ENCODE measurements around the gene RHOT2. TPM values are rescaled to one million over a fixed set of nuclear protein-coding genes. Genes with fewer than 3 reads are reported as not detected.
A peak's percentile ranks its signal among the peaks of the same experiment; 100 is the strongest.

Gene RHOT2
- total RNA-seq, 4 donors from 2014 or later: 36.1 to 86.7 (median 58.7) TPM

DNA sequence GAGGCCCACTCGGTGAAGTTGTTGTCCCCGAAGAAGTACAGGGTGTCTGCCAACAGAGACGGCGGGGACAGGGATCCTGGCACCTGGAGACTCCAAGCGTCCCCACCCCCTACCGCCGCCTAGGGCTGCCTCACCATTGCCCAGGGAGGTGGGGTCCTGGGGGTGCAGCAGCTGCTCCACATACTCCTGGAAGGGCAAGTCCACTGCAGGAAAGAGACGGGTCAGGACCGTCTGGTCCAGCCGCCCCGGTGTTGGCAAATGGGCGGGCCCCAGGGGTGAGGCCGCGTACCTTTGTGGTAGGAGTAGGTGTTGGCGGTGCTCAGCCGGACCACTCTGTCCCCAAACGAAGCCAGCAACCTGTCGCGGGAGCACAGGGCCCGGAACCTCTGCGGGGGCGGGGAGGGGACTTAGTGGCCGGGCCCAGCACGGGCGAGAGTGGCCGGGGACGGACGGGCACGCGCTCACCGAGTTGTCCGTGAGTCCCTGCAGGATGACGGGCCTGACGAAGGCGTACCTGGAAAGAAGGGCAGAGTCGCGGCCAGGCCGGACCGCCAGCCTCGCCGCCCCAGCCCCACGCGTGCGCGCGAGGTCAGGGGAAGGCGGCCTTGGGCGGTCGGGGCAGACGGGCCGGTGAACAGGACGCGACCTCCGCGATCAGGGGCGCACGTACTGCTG is 15.6 kb downstream of the RHOT2 start:
- intact Hi-C loops (cut with DNase I; ENCODE audit: low total_unique reads): no loop called here
- TF ChIP-seq, protein P1, sequence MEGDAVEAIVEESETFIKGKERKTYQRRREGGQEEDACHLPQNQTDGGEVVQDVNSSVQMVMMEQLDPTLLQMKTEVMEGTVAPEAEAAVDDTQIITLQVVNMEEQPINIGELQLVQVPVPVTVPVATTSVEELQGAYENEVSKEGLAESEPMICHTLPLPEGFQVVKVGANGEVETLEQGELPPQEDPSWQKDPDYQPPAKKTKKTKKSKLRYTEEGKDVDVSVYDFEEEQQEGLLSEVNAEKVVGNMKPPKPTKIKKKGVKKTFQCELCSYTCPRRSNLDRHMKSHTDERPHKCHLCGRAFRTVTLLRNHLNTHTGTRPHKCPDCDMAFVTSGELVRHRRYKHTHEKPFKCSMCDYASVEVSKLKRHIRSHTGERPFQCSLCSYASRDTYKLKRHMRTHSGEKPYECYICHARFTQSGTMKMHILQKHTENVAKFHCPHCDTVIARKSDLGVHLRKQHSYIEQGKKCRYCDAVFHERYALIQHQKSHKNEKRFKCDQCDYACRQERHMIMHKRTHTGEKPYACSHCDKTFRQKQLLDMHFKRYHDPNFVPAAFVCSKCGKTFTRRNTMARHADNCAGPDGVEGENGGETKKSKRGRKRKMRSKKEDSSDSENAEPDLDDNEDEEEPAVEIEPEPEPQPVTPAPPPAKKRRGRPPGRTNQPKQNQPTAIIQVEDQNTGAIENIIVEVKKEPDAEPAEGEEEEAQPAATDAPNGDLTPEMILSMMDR (IDR thresholded peaks at IDR 0.05): no peak
- no peak for TF ChIP-seq POLR2A (IDR thresholded peaks at IDR 0.05)
- DNase-seq (ENCODE audit: low spot score in 2 of 2): no peak
- H3K4me3 ChIP-seq (ENCODE audit: low read depth, poor library complexity, severe bottlenecking): peak overlapping the region; percentile 37
- 17 to 35% methylated on average over 21 to 30 of the region's 57 CpGs for WGBS, 2 donors

DNA sequence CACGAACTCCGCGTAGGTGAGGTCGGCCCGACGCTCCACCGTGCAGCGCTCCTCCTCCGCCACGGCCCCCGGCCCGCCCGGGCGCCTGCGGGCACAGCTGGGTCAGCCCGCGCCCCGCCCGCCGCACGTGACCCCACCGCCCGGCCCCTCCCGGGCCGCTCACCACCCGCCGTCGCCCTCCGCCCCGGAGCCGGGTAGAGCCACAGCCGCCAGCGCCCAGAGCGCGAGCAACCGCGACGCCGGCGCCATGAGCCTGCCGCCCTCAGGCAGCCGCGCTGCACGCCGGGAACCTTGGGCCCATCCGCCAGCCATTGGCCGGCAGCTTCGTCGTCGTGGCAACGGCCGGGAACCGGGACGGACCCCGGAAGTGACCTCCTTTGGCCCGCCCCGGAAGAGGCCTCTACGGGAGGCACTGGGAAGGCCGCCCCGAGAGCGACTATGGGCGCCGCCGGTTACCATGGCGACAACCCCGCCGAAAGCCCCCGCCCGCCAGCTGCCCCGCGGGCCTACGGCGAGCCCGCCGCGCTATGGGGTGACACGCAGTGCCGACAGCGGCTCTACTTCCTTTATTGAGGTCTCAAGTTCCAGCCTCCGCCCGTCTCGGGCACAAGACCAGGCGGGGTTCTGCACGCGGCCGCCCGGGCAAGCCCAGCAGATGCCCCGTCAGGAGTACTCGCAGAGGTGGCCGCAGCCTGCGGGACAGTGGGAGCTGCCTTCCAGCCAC is 16.3 kb downstream of the RHOT2 start, which contains the start of gene JMJD8:
Gene JMJD8 (minus strand): TSS at position 264 of the 724 bp plus-strand sequence. CDS start 15 bp downstream, at position 249.
- H3K4me3 ChIP-seq (ENCODE audit: low read depth, poor library complexity, severe bottlenecking): peak within 1 kb of the TSS; percentile 37
- intact Hi-C loops (cut with DNase I; ENCODE audit: low total_unique reads): no loop called here
- WGBS, 2 donors: 0 to 2% methylated on average over 5 to 33 of the region's 91 CpGs
- TF ChIP-seq POLR2A (IDR thresholded peaks at IDR 0.05): no peak
- TF ChIP-seq, protein P1 (IDR thresholded peaks at IDR 0.05): no peak
- DNase-seq (ENCODE audit: low spot score in 2 of 2): peak; percentile 96 to 99

- intact Hi-C loops (cut with DNase I; ENCODE audit: low total_unique reads): no loop called here
- H3K4me3 ChIP-seq (ENCODE audit: low read depth, poor library complexity, severe bottlenecking): no peak overlapping the region
- no peak for DNase-seq (ENCODE audit: low spot score in 2 of 2)
- 78 to 84% methylated on average over 55 to 58 of the region's 61 CpGs for WGBS, 2 donors
- TF ChIP-seq, protein P1 (IDR thresholded peaks at IDR 0.05): no peak
- no peak for TF ChIP-seq POLR2A (IDR thresholded peaks at IDR 0.05)
These were observed 17.2 kb downstream of the RHOT2 start for GRCh38 chr16:684961-685696.

- H3K4me3 ChIP-seq (ENCODE audit: low read depth, poor library complexity, severe bottlenecking): no peak overlapping the region
- DNase-seq (ENCODE audit: low spot score in 2 of 2): no peak
- intact Hi-C loops (cut with DNase I; ENCODE audit: low total_unique reads): no loop called here
- 48 to 70% methylated on average over 7 to 10 of the region's 10 CpGs for WGBS, 2 donors
- TF ChIP-seq, protein P1 (IDR thresholded peaks at IDR 0.05): no peak
- no peak for TF ChIP-seq POLR2A (IDR thresholded peaks at IDR 0.05)
These were observed 18.0 kb downstream of the RHOT2 start for GRCh38 chr16:685967-686366.

GRCh38 chr16:686459-687260 is 18.7 kb downstream of the RHOT2 start:
- H3K4me3 ChIP-seq (ENCODE audit: low read depth, poor library complexity, severe bottlenecking): no peak overlapping the region
- no peak for DNase-seq (ENCODE audit: low spot score in 2 of 2)
- 86 to 89% methylated on average over 39 to 48 of the region's 51 CpGs for WGBS, 2 donors
- TF ChIP-seq, protein P1 (IDR thresholded peaks at IDR 0.05): no peak
- no peak for TF ChIP-seq POLR2A (IDR thresholded peaks at IDR 0.05)
- intact Hi-C loops (cut with DNase I; ENCODE audit: low total_unique reads): no loop called here

Measured in lower leg skin (tissue), 4 donors.